Fibroblast of lung (primary cell): ENCODE data around the gene GAK.

Experiments
- EZH2 ChIP-seq: IDR thresholded peaks from 2 replicates; pipeline ENCODE4 v1.5.1; 2012; ENCODE audit warnings: low read length, control low read depth, mild to moderate bottlenecking; ENCODE audit errors: missing control alignments
- TF ChIP-seq, protein P1 (sequence below), 2 donors: IDR thresholded peaks in 1 of 2; conservative IDR thresholded peaks in 1 of 2; 1 replicate in 1 of 2; 2 replicates in 1 of 2; pipeline ENCODE4 v1.5.1; 2011 to 2012; ENCODE audit warnings: low read length in 2 of 2, control low read depth in 1 of 2, inconsistent platforms in 1 of 2, low read depth in 1 of 2, mild to moderate bottlenecking in 1 of 2

DNA sequence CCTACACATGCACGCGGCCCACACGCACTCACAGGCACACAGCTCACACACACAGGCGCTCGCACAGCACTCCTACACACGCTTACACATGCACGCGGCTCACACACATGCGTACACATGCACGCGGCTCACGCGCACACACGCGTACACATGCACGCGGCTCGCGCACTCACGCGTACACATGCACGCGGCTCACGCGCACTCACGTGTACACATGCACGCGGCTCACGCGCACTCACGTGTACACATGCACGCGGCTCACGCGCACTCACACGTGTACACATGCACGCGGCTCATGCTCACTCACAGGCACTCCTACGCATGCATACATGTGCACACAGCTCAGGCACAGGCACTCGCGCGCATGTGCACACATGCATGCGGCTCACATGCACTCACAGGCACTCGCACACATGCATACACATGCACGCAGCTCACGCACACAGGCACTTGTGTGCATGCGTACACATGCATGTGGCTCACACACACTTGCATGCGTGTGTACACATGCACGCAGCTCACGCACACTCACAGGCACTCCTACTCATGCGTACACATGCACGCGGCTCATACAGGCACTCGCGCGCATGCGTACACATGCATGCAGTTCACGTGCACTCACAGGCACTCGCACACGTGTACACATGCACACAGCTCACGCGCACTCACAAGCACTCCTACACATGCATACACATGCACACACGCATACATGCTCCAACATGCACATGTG, 44.9 kb downstream of the GAK start:
- TF ChIP-seq, protein P1, sequence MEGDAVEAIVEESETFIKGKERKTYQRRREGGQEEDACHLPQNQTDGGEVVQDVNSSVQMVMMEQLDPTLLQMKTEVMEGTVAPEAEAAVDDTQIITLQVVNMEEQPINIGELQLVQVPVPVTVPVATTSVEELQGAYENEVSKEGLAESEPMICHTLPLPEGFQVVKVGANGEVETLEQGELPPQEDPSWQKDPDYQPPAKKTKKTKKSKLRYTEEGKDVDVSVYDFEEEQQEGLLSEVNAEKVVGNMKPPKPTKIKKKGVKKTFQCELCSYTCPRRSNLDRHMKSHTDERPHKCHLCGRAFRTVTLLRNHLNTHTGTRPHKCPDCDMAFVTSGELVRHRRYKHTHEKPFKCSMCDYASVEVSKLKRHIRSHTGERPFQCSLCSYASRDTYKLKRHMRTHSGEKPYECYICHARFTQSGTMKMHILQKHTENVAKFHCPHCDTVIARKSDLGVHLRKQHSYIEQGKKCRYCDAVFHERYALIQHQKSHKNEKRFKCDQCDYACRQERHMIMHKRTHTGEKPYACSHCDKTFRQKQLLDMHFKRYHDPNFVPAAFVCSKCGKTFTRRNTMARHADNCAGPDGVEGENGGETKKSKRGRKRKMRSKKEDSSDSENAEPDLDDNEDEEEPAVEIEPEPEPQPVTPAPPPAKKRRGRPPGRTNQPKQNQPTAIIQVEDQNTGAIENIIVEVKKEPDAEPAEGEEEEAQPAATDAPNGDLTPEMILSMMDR (conservative IDR thresholded peaks at IDR 0.05 in 1 of 2, IDR thresholded peaks at IDR 0.05 in 1 of 2; ENCODE audit: low read depth in 1 of 2, low read length in 2 of 2): no peak
- no peak for TF ChIP-seq EZH2
